ENCODE data around the gene MYO7A.

The MYO7A gene

DNA sequence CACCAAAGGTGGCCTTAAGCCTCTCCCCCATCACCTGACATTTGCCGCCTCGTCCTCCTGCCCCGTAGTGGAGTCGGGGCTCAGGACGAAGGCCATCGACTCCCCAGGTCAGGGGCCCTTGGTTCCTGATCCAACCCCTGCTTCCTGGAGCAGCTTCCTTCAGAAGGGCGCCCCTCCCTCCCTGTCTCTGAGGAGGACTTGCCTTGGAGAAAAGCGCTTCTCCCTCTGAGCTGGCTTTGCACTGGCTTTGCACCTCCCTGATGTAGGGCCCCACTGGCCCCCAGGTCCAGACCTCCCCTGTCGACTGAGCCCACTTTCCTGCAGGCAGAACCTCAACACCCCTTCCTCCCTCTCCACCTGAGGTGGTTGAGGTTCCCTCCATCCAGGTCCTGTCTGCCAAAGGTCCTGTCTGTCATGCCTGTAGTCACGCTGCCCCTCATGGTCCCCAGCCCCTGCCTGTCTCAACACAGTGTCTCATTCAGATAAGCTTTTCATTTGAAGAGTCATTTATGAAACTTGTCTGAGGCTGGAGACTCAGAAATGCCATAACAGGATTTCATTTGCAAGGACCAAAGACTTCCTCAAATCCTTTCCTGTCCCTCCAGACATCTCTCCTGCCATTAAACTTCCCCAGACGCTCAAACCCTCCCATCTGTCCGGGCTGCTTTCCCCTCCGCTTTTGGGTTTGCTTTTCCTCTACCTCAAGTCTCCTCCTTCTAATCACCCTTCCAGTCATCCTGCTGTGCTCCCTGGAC, 78.4 kb downstream of the MYO7A start:
- TF ChIP-seq, protein P1, sequence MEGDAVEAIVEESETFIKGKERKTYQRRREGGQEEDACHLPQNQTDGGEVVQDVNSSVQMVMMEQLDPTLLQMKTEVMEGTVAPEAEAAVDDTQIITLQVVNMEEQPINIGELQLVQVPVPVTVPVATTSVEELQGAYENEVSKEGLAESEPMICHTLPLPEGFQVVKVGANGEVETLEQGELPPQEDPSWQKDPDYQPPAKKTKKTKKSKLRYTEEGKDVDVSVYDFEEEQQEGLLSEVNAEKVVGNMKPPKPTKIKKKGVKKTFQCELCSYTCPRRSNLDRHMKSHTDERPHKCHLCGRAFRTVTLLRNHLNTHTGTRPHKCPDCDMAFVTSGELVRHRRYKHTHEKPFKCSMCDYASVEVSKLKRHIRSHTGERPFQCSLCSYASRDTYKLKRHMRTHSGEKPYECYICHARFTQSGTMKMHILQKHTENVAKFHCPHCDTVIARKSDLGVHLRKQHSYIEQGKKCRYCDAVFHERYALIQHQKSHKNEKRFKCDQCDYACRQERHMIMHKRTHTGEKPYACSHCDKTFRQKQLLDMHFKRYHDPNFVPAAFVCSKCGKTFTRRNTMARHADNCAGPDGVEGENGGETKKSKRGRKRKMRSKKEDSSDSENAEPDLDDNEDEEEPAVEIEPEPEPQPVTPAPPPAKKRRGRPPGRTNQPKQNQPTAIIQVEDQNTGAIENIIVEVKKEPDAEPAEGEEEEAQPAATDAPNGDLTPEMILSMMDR (IDR thresholded peaks at IDR 0.05; ENCODE audit: extremely low read depth, missing control alignments) = no peak
- DNase-seq (ENCODE audit: low spot score) = no peak

DNA sequence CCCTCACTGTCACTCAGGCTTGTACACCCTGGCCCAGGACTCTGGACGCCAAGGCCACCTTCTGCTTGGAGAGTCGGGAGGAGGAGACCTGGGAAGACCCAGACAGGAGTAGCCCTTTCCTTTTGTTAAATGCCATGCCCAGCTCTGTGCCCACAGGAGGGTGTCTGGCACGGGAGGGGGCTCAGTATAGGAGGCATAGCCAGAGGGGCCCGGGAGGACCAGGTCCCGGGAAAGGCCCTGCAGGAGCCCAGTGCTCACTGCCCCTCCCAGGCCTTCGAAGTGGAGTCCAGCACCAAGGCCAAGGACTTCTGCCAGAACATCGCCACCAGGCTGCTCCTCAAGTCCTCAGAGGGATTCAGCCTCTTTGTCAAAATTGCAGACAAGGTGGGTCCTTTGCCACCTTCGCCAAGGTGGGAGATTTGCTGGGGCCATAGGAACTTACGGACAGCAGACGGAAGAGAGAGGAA, 79.0 kb downstream of the MYO7A start:
- TF ChIP-seq, protein P1 (IDR thresholded peaks at IDR 0.05; ENCODE audit: extremely low read depth, missing control alignments) = no peak
- DNase-seq (ENCODE audit: low spot score) = no peak

DNA sequence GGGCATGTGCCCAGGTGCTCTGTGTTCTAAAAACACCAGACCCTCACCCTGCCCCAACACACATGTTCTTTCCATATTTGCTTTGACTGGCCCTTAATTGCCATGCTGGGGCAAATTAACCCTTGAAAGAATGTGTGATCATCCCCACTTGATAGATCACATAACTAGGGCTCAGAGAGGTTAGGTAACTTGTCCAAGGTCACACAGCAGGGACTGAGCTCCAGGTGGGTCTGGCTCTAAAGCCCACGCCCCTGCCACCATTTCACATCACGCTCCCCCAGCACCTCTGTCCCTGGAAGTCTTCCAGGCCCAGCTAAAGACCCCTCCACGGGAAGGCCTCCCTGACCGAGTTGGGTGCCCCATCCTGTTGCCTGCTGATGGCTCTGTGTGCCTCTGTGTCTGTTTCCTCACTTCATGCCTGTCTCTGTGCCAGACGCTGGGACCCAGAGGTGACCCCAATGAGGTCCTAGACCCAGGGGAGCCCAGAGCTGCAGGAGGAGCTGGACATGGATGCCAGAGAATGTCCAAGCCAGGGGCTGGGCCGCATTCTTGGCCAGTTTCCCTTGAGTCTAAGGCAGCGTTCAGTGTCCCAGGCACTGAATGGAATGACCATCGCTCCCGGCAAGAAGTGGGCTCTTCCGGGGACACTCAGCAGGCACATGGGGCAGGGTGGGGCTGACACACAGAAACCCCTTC, 79.7 kb downstream of the MYO7A start:
- DNase-seq (ENCODE audit: low spot score) = no peak
- TF ChIP-seq, protein P1 (IDR thresholded peaks at IDR 0.05; ENCODE audit: extremely low read depth, missing control alignments) = no peak

DNA sequence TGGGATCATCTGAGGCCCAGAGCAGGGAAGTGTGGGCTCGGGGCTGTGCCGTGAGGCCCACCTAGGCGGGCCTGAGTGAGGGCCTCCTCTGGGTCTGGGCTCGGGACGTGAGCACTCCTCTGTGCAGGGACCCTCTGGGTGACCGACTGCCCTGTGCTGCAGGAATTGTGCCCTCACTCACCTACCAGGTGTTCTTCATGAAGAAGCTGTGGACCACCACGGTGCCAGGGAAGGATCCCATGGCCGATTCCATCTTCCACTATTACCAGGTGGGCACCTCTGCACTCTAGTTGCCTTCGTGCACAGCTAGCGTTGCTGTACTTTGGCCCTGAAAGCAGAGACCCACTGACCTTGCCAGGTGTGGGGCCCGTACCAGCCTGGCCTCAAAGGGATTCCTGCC, 80.5 kb downstream of the MYO7A start:
- no peak for DNase-seq (ENCODE audit: low spot score)
- TF ChIP-seq, protein P1 (IDR thresholded peaks at IDR 0.05; ENCODE audit: extremely low read depth, missing control alignments) = no peak

DNA sequence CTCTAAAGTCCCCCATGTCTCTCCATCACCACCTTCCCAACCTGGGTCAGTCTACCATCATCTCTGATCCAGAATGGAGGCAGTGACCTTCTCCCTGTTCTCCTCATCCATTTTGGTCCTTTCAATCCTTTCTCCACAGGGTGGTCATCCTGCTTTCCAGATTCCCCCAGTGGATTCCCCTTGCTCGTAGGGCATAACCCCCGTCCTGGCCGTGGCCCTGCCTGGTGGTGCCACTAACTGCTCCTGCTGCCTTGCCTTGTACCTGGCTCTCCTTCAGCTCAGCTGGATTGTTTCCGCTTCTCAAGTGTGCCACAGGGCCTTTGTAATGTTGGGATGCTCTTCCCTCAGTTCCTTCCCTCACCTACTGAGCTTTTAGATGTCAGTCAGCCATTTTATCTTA, 81.6 kb downstream of the MYO7A start:
- TF ChIP-seq, protein P1 (IDR thresholded peaks at IDR 0.05; ENCODE audit: extremely low read depth, missing control alignments) = no peak

GRCh38 chr11:77211040-77211451, 83.0 kb downstream of the MYO7A start:
- DNase-seq (ENCODE audit: low spot score) = no peak

More for the DNA sequence above, 81.6 kb downstream of the MYO7A start:
- DNase-seq (ENCODE audit: low spot score) = no peak

More at GRCh38 chr11:77211040-77211451, 83.0 kb downstream of the MYO7A start:
- TF ChIP-seq, protein P1 (IDR thresholded peaks at IDR 0.05; ENCODE audit: extremely low read depth, missing control alignments) = no peak

Measured in GM20000 (cell line).